ENCODE data around the gene ZXDC. TPM values are rescaled to one million over a fixed set of nuclear protein-coding genes. Genes with fewer than 3 reads are reported as not detected.

Gene ZXDC
- total and polyA plus RNA-seq, 2 experiments from 2014 or later: 24.1 to 25.0 TPM

DNA sequence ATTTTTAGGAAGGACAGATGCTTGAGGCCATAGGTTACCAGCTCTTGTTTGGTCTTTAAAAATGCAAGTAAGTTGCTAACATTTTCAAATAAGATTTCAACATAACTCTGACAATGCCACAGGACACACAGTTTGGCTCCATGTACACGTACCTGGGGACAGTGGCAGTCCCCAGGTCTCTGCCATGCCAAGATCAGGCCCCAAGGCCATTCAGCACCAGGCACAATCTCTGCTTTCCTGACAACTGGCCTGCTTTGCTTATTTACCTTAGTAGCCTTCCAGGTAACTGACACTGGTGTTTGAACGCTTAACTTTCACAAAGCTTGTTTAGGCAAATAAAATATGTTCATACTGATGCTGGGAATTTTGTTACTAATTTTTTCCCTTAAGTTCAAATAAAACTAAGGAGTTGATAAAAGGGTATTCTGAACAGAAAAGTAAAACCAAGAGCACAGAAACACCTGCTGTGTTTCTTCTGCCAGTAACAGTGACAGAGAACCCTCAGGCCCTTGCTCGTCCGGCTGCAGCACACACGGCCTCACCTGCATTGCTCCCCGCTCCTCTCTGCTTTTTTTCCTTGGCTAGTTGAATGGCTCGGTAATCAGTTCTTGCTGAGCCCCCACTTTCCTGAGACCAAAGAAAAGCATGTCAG lies 16.5 kb downstream of the ZXDC start:
- Histone ChIP-seq H4K20me1 (ENCODE audit: insufficient read depth, poor library complexity, severe bottlenecking) (peaks cover 31% of the 10 kb centered on the region), H3K9me3 (ENCODE audit: low read depth) (no peaks in the 10 kb centered on the region), H3K36me3 (replicated peaks; ENCODE audit: insufficient read depth, low read depth) (no peaks in the 10 kb centered on the region), H3K4me1 (ENCODE audit: insufficient read depth) (no peaks in the 10 kb centered on the region), H2AFZ (no peak overlapping the region), H3K4me3 (no peak overlapping the region), H3K27me3 (no peaks in the 10 kb centered on the region), H3K4me2 (no peak overlapping the region), H3K9me2 (replicated peaks; ENCODE audit: insufficient read depth) (no peaks in the 10 kb centered on the region), H3K27ac (no peak overlapping the region), H3K79me2 (peaks cover 56% of the 10 kb centered on the region)
- DNase-seq (ENCODE audit: low spot score): no peak
- no peak for TF ChIP-seq EZH2phosphoT487 (IDR thresholded peaks at IDR 0.05; ENCODE audit: low read depth, severe bottlenecking, unreplicated experiment)
- TF ChIP-seq, protein P1, sequence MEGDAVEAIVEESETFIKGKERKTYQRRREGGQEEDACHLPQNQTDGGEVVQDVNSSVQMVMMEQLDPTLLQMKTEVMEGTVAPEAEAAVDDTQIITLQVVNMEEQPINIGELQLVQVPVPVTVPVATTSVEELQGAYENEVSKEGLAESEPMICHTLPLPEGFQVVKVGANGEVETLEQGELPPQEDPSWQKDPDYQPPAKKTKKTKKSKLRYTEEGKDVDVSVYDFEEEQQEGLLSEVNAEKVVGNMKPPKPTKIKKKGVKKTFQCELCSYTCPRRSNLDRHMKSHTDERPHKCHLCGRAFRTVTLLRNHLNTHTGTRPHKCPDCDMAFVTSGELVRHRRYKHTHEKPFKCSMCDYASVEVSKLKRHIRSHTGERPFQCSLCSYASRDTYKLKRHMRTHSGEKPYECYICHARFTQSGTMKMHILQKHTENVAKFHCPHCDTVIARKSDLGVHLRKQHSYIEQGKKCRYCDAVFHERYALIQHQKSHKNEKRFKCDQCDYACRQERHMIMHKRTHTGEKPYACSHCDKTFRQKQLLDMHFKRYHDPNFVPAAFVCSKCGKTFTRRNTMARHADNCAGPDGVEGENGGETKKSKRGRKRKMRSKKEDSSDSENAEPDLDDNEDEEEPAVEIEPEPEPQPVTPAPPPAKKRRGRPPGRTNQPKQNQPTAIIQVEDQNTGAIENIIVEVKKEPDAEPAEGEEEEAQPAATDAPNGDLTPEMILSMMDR (IDR thresholded peaks at IDR 0.05; ENCODE audit: poor library complexity): no peak
- no peak for TF ChIP-seq EZH2 (IDR thresholded peaks at IDR 0.05; ENCODE audit: borderline replicate concordance)
- 91% methylated on average over 7 of the region's 7 CpGs for WGBS (ENCODE audit: low lambda C conversion rate, missing lambda C conversion rate)

DNA sequence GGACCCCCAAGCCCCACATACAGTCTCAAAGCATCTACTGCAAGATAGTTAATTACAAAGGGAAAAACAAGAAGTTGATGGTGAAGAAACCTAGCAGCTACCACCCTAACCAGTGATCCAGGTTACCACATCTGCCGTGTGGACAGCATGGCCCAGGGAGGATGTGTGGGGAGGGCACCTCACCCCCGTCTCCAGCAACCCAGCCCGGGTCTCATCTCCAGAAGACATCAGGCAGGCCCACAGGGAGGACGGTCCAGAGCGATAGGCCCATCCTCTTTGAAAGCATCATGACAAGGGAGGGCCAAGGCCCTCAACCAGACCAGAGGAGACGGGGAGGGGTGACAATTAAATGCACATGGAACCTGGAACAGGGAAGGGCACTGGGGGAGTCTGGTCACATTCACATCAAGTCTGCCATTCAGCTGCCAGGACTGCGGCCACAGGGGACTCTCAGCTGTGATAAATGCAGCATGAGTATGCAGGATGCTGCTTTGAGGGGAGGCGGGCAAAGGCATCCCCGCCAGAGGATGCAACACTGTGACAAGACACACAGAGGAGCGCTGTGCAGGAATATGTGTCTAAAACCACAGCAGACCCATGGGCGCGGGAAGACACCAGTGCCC lies 18.8 kb downstream of the ZXDC start:
- H3K36me3 ChIP-seq (replicated peaks; ENCODE audit: insufficient read depth, low read depth): no peaks in the 10 kb centered on the region
- TF ChIP-seq EZH2phosphoT487 (IDR thresholded peaks at IDR 0.05; ENCODE audit: low read depth, severe bottlenecking, unreplicated experiment) (no peak), EZH2 (IDR thresholded peaks at IDR 0.05; ENCODE audit: borderline replicate concordance) (no peak)
- TF ChIP-seq, protein P1 (IDR thresholded peaks at IDR 0.05; ENCODE audit: poor library complexity): no peak
- peaks cover 31% of the 10 kb centered on the region for H4K20me1 ChIP-seq (ENCODE audit: insufficient read depth, poor library complexity, severe bottlenecking)

DNA sequence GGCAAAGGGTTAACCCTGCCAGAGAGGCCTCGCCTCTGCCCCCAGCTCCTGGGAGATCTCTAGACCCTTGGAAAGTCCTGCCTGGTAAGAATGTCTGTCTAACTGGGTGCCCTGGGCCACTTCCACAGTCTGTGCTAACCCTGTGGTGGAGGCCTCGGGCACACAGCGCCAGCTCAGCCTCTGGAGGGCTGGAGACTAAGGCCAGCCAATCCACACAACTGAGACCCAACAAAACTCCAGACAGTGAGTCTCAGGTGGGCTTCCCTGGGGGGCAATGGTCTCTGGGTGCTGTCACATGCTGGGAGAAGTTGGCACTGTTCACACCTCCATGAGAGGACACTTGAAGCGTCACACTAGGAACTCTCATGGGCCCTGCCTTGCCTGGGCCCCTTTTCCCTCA lies 19.5 kb downstream of the ZXDC start:
- H3K79me2 ChIP-seq: peaks cover 45% of the 10 kb centered on the region
- DNase-seq (ENCODE audit: low spot score): no peak
- no peaks in the 10 kb centered on the region for H3K4me1 ChIP-seq (ENCODE audit: insufficient read depth)
- no peaks in the 10 kb centered on the region for H3K36me3 ChIP-seq (replicated peaks; ENCODE audit: insufficient read depth, low read depth)
- peaks cover 31% of the 10 kb centered on the region for H4K20me1 ChIP-seq (ENCODE audit: insufficient read depth, poor library complexity, severe bottlenecking)
- H2AFZ ChIP-seq: no peak overlapping the region
- H3K27me3 ChIP-seq: no peaks in the 10 kb centered on the region
- WGBS (ENCODE audit: low lambda C conversion rate, missing lambda C conversion rate): 88% methylated on average over 4 of the region's 4 CpGs
- no peak overlapping the region for H3K4me2 ChIP-seq
- H3K9me2 ChIP-seq (replicated peaks; ENCODE audit: insufficient read depth): no peaks in the 10 kb centered on the region
- no peak overlapping the region for H3K4me3 ChIP-seq
- H3K9me3 ChIP-seq (ENCODE audit: low read depth): no peaks in the 10 kb centered on the region
- H3K27ac ChIP-seq: no peak overlapping the region
- TF ChIP-seq, protein P1 (IDR thresholded peaks at IDR 0.05; ENCODE audit: poor library complexity): no peak
- TF ChIP-seq EZH2phosphoT487 (IDR thresholded peaks at IDR 0.05; ENCODE audit: low read depth, severe bottlenecking, unreplicated experiment): no peak

More for the DNA sequence above, 18.8 kb downstream of the ZXDC start:
- Histone ChIP-seq H3K9me3 (ENCODE audit: low read depth) (no peaks in the 10 kb centered on the region), H3K79me2 (peaks cover 45% of the 10 kb centered on the region), H3K27ac (no peak overlapping the region), H3K27me3 (no peaks in the 10 kb centered on the region), H3K9me2 (replicated peaks; ENCODE audit: insufficient read depth) (no peaks in the 10 kb centered on the region), H3K4me2 (no peak overlapping the region), H3K4me3 (no peak overlapping the region), H3K4me1 (ENCODE audit: insufficient read depth) (no peaks in the 10 kb centered on the region), H2AFZ (no peak overlapping the region)
- WGBS (ENCODE audit: low lambda C conversion rate, missing lambda C conversion rate): 93% methylated on average over 12 of the region's 12 CpGs
- no peak for DNase-seq (ENCODE audit: low spot score)
